ENCODE data around the gene OCA2. TPM values are rescaled to one million over a fixed set of nuclear protein-coding genes. Genes with fewer than 3 reads are reported as not detected.

The OCA2 gene
- total RNA-seq, 1 donor: not detected

GRCh38 chr15:27744641-27745040 is 354.5 kb downstream of the OCA2 start:
- no peak for DNase-seq (ENCODE audit: low read depth)
- TF ChIP-seq CTCF (IDR thresholded peaks at IDR 0.05; ENCODE audit: insufficient read depth, low read length): no peak
- no peak overlapping the region for H3K4me3 ChIP-seq (ENCODE audit: low read depth, low read length)

- DNase-seq (ENCODE audit: low read depth): no peak
- no peak for TF ChIP-seq CTCF (IDR thresholded peaks at IDR 0.05; ENCODE audit: insufficient read depth, low read length)
Measured at GRCh38 chr15:27743638-27744037, 355.5 kb downstream of the OCA2 start.

GRCh38 chr15:27742751-27743477 is 356.2 kb downstream of the OCA2 start:
- no peak for TF ChIP-seq CTCF (IDR thresholded peaks at IDR 0.05; ENCODE audit: insufficient read depth, low read length)
- DNase-seq (ENCODE audit: low read depth): no peak
- H3K4me3 ChIP-seq (ENCODE audit: low read depth, low read length): no peak overlapping the region

More at GRCh38 chr15:27743638-27744037, 355.5 kb downstream of the OCA2 start:
- H3K4me3 ChIP-seq (ENCODE audit: low read depth, low read length): no peak overlapping the region

- no peak for TF ChIP-seq CTCF (IDR thresholded peaks at IDR 0.05; ENCODE audit: insufficient read depth, low read length)
- no peak overlapping the region for H3K4me3 ChIP-seq (ENCODE audit: low read depth, low read length)
Measured at GRCh38 chr15:27741226-27741860, 357.8 kb downstream of the OCA2 start.

GRCh38 chr15:27734785-27735495 is 364.2 kb downstream of the OCA2 start:
- no peak for TF ChIP-seq CTCF (IDR thresholded peaks at IDR 0.05; ENCODE audit: insufficient read depth, low read length)
- no peak overlapping the region for H3K4me3 ChIP-seq (ENCODE audit: low read depth, low read length)
- no peak for DNase-seq (ENCODE audit: low read depth)

More at GRCh38 chr15:27741226-27741860, 357.8 kb downstream of the OCA2 start:
- DNase-seq (ENCODE audit: low read depth): no peak

GRCh38 chr15:27731776-27732175 is 367.3 kb downstream of the OCA2 start:
- H3K4me3 ChIP-seq (ENCODE audit: low read depth, low read length): no peak overlapping the region
- DNase-seq (ENCODE audit: low read depth): no peak
- no peak for TF ChIP-seq CTCF (IDR thresholded peaks at IDR 0.05; ENCODE audit: insufficient read depth, low read length)
